ENCODE results near the gene PRKAG2. TPM values are rescaled to one million over a fixed set of nuclear protein-coding genes. Genes with fewer than 3 reads are reported as not detected.
A peak's percentile ranks its signal among the peaks of the same experiment; 100 is the strongest.

Gene PRKAG2
- polyA plus RNA-seq, 1 of the 3 experiments (the other 2 are of a cell fraction): 51.6 TPM

DNA sequence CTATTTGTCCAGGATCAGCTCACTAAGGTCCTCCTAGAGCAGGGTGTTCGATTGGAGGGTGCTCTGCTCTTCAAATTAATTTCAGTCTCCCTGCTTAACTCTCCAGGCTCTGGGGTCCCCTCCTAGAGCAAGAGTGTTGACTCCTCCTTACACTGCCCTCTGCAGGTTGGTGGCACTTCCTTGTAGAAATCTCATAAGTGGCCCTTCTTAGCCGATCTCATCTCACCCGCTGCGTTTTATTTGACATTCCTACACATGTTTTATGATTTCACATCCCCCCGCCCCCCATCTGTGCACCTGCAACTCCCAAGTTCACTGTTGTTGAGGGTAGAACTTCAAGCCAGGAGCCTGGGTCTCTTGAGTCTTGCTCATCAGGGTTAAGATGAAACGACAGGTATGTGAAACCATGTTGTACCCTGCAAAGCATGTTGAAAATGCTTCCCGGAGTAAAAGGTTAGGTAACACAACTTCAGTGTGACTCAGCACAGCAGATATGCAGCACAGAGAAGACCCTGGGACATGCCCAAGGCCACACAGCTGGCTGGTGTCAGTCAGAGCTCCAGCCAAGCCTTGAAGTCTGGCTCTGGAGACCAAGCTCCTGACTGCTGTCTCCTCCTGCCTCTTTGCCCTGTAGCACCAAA lies 171.2 kb downstream of the PRKAG2 start:
- CTCF ChIA-PET: interaction anchor here (0.7 to 4.2 kb wide), 31 partner anchors 10 to 391 kb away, joined by 3 to 45 read pairs (median 4); no protein-coding TSS in a partner anchor
- no peaks in the 10 kb centered on the region for H3K27me3 ChIP-seq (ENCODE audit: insufficient read depth)
- H4K20me1 ChIP-seq (ENCODE audit: insufficient read depth): no peaks in the 10 kb centered on the region
- peak; percentile 85 for DNase-seq
- H3K79me2 ChIP-seq (ENCODE audit: insufficient read depth): no peaks in the 10 kb centered on the region
- no peak overlapping the region for H3K9ac ChIP-seq
- H3K27ac ChIP-seq (ENCODE audit: low read depth in 2 of 2, low read length in 1 of 2): peak overlapping the region in 1 of 2 experiments; percentile 91; a peak in 2 of 4 replicates
- POLR2A ChIA-PET: no interaction called here
- no peaks in the 10 kb centered on the region for H3K9me2 ChIP-seq
- no peaks in the 10 kb centered on the region for H3F3A ChIP-seq (replicated peaks; ENCODE audit: insufficient read depth)
- peak overlapping the region in 1 of 2 experiments; percentile 31; a peak in 1 of 4 replicates for H3K4me3 ChIP-seq (ENCODE audit: low read depth in 2 of 2, low read length in 1 of 2)
- no peak overlapping the region for H3K4me2 ChIP-seq
- peaks cover 0 to 26% of the 10 kb centered on the region in 2 experiments; a peak in 2 of 4 replicates for H3K4me1 ChIP-seq (ENCODE audit: control insufficient read depth in 1 of 2, insufficient read depth in 2 of 2, low read depth in 1 of 2, low read length in 1 of 2)
- H3K36me3 ChIP-seq (replicated peaks in 1 of 2; ENCODE audit: control insufficient read depth in 1 of 2, insufficient read depth in 2 of 2, low read length in 1 of 2): no peaks in the 10 kb centered on the region
- H3K9me3 ChIP-seq: no peaks in the 10 kb centered on the region
- no peak overlapping the region for H2AFZ ChIP-seq (ENCODE audit: low read depth)
- 38% methylated on average over 7 of the region's 7 CpGs for WGBS (ENCODE audit: low lambda C conversion rate)
- TF ChIP-seq SIN3A (IDR thresholded peaks at IDR 0.05; ENCODE audit: borderline replicate concordance, low read depth, low read length) (no peak), RCOR1 (IDR thresholded peaks at IDR 0.05; ENCODE audit: low read length) (no peak), GABPA (IDR thresholded peaks at IDR 0.05; ENCODE audit: low read depth) (no peak), ELF1 (IDR thresholded peaks at IDR 0.05) (no peak), TAF1 (IDR thresholded peaks at IDR 0.05; ENCODE audit: borderline replicate concordance, low read depth, low read length) (no peak), MXI1 (IDR thresholded peaks at IDR 0.05; ENCODE audit: low read depth, low read length) (no peak), JUND (IDR thresholded peaks at IDR 0.05) (no peak), TCF12 (IDR thresholded peaks at IDR 0.05) (no peak), EP300 (IDR thresholded peaks at IDR 0.05; ENCODE audit: borderline replicate concordance in 1 of 2, low read depth in 1 of 2, low read length in 1 of 2) (no peak), MEF2A (IDR thresholded peaks at IDR 0.05; ENCODE audit: borderline replicate concordance, low read depth) (no peak), RXRA (IDR thresholded peaks at IDR 0.05; ENCODE audit: borderline replicate concordance, low read depth) (no peak), FOSL2 (IDR thresholded peaks at IDR 0.05; ENCODE audit: borderline replicate concordance, low read depth) (no peak), EZH2phosphoT487 (IDR thresholded peaks at IDR 0.05; ENCODE audit: borderline replicate concordance, low read depth) (no peak), FOXM1 (IDR thresholded peaks at IDR 0.05; ENCODE audit: low read depth) (no peak), YY1 (IDR thresholded peaks at IDR 0.05; ENCODE audit: low read depth) (no peak), FOXJ3 (CRISPR knock-in tag; IDR thresholded peaks at IDR 0.05) (no peak), SMC3 (IDR thresholded peaks at IDR 0.05; ENCODE audit: low read depth, low read length) (peak; percentile 63)
- TF ChIP-seq, protein P1, sequence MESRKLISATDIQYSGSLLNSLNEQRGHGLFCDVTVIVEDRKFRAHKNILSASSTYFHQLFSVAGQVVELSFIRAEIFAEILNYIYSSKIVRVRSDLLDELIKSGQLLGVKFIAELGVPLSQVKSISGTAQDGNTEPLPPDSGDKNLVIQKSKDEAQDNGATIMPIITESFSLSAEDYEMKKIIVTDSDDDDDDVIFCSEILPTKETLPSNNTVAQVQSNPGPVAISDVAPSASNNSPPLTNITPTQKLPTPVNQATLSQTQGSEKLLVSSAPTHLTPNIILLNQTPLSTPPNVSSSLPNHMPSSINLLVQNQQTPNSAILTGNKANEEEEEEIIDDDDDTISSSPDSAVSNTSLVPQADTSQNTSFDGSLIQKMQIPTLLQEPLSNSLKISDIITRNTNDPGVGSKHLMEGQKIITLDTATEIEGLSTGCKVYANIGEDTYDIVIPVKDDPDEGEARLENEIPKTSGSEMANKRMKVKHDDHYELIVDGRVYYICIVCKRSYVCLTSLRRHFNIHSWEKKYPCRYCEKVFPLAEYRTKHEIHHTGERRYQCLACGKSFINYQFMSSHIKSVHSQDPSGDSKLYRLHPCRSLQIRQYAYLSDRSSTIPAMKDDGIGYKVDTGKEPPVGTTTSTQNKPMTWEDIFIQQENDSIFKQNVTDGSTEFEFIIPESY (IDR thresholded peaks at IDR 0.05; ENCODE audit: borderline replicate concordance, low read depth): no peak
- TF ChIP-seq, protein P2, sequence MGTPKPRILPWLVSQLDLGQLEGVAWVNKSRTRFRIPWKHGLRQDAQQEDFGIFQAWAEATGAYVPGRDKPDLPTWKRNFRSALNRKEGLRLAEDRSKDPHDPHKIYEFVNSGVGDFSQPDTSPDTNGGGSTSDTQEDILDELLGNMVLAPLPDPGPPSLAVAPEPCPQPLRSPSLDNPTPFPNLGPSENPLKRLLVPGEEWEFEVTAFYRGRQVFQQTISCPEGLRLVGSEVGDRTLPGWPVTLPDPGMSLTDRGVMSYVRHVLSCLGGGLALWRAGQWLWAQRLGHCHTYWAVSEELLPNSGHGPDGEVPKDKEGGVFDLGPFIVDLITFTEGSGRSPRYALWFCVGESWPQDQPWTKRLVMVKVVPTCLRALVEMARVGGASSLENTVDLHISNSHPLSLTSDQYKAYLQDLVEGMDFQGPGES (IDR thresholded peaks at IDR 0.05; ENCODE audit: low read depth, low read length): no peak
- TF ChIP-seq, protein P3, sequence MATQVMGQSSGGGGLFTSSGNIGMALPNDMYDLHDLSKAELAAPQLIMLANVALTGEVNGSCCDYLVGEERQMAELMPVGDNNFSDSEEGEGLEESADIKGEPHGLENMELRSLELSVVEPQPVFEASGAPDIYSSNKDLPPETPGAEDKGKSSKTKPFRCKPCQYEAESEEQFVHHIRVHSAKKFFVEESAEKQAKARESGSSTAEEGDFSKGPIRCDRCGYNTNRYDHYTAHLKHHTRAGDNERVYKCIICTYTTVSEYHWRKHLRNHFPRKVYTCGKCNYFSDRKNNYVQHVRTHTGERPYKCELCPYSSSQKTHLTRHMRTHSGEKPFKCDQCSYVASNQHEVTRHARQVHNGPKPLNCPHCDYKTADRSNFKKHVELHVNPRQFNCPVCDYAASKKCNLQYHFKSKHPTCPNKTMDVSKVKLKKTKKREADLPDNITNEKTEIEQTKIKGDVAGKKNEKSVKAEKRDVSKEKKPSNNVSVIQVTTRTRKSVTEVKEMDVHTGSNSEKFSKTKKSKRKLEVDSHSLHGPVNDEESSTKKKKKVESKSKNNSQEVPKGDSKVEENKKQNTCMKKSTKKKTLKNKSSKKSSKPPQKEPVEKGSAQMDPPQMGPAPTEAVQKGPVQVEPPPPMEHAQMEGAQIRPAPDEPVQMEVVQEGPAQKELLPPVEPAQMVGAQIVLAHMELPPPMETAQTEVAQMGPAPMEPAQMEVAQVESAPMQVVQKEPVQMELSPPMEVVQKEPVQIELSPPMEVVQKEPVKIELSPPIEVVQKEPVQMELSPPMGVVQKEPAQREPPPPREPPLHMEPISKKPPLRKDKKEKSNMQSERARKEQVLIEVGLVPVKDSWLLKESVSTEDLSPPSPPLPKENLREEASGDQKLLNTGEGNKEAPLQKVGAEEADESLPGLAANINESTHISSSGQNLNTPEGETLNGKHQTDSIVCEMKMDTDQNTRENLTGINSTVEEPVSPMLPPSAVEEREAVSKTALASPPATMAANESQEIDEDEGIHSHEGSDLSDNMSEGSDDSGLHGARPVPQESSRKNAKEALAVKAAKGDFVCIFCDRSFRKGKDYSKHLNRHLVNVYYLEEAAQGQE (IDR thresholded peaks at IDR 0.05; ENCODE audit: low read depth, low read length): no peak
- TF ChIP-seq, protein P4, sequence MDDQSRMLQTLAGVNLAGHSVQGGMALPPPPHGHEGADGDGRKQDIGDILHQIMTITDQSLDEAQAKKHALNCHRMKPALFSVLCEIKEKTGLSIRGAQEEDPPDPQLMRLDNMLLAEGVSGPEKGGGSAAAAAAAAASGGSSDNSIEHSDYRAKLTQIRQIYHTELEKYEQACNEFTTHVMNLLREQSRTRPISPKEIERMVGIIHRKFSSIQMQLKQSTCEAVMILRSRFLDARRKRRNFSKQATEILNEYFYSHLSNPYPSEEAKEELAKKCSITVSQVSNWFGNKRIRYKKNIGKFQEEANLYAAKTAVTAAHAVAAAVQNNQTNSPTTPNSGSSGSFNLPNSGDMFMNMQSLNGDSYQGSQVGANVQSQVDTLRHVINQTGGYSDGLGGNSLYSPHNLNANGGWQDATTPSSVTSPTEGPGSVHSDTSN (IDR thresholded peaks at IDR 0.05): 0 out of 2 replicates have a peak, but pooled peaks have one; percentile 16
- TF ChIP-seq, protein P5, sequence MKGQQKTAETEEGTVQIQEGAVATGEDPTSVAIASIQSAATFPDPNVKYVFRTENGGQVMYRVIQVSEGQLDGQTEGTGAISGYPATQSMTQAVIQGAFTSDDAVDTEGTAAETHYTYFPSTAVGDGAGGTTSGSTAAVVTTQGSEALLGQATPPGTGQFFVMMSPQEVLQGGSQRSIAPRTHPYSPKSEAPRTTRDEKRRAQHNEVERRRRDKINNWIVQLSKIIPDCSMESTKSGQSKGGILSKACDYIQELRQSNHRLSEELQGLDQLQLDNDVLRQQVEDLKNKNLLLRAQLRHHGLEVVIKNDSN (IDR thresholded peaks at IDR 0.05; ENCODE audit: borderline replicate concordance, low read depth): no peak
- TF ChIP-seq, protein P6, sequence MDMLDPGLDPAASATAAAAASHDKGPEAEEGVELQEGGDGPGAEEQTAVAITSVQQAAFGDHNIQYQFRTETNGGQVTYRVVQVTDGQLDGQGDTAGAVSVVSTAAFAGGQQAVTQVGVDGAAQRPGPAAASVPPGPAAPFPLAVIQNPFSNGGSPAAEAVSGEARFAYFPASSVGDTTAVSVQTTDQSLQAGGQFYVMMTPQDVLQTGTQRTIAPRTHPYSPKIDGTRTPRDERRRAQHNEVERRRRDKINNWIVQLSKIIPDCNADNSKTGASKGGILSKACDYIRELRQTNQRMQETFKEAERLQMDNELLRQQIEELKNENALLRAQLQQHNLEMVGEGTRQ (IDR thresholded peaks at IDR 0.05; ENCODE audit: borderline replicate concordance, low read depth, low read length): no peak
